ENCODE data around the gene PTP4A2.
"Not testable (repeated sequence)": the region's sequence is repeated elsewhere in the genome, so short reads cannot be mapped to it uniquely, and the experiment has no call there.

PTP4A2 gene

GRCh38 chr1:31949862-31950261 is 11.7 kb upstream of the PTP4A2 start:
- no peak for DNase-seq

GRCh38 chr1:31945677-31946076 is 7.5 kb upstream of the PTP4A2 start:
- not testable (repeated sequence) for DNase-seq

DNA sequence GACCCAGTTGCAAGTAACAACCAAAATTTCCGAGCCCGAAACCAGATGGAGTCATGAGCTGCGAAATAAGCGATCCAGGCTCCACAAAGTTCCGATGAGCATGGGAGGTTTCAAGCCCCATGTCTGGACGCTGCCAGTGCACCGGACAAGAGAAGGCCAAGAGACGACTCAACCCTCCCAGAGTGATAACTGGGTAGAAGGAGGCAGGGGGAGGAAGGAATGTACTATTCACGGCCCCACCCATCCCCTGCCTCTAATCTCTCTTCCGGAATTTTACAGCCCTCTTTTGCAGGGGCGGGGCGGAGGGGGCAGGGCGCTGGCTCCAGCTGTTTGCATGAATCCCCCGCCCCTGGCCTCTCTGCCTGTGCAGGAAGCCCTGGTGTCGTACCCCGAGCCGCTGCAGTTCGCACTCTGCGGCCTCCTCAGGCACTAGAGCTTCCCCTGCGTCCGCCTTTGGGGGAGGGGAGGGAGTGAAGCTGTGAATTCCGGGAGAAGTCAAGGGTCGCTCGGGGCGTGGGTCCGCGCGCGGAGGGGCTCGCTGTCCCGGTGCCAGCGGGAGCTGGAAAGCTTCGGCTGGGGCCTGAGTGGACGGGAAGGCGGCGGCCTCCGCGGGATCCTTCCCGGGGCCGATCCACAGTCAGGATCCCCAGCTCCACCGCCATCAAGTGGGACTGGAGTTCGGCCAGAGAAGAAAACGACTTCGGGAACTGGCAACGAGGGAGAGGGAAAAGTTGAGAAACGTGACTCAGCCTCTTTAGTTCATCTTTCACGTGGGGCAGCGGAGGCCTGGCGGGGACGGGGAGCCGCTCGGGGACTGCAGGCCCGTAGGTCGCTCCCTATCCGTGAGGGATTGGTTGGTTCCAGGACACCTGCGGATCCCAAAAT is 6.3 kb upstream of the PTP4A2 start:
- no peak for DNase-seq

GRCh38 chr1:31943546-31944184 is 5.5 kb upstream of the PTP4A2 start:
- no peak for DNase-seq

- DNase-seq: not testable (repeated sequence)
Measured at GRCh38 chr1:31942061-31942460, 3.9 kb upstream of the PTP4A2 start.

- DNase-seq: peak; percentile 32
Measured at GRCh38 chr1:31939484-31940329, 1.5 kb upstream of the PTP4A2 start.

GRCh38 chr1:31937300-31938183 is 626 bp downstream of the PTP4A2 start:
- no peak for DNase-seq

DNA sequence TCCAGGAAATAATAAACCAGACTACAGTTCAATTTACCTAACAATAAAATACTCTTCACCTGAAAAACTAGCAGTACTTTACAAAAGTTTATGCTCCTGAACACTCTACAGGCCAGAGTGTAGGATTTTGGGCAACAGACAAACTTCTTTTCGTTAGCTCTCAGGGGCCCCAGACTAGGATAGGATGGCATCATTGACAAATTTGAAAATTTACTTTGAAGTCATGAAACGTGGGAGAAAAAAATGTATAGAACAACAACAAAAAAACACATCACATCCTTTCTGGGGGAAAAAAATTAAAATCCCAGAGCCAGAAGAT is 1.2 kb downstream of the PTP4A2 start:
- DNase-seq: no peak

- DNase-seq: no peak
Measured at GRCh38 chr1:31936278-31936980, 1.7 kb downstream of the PTP4A2 start.

DNA sequence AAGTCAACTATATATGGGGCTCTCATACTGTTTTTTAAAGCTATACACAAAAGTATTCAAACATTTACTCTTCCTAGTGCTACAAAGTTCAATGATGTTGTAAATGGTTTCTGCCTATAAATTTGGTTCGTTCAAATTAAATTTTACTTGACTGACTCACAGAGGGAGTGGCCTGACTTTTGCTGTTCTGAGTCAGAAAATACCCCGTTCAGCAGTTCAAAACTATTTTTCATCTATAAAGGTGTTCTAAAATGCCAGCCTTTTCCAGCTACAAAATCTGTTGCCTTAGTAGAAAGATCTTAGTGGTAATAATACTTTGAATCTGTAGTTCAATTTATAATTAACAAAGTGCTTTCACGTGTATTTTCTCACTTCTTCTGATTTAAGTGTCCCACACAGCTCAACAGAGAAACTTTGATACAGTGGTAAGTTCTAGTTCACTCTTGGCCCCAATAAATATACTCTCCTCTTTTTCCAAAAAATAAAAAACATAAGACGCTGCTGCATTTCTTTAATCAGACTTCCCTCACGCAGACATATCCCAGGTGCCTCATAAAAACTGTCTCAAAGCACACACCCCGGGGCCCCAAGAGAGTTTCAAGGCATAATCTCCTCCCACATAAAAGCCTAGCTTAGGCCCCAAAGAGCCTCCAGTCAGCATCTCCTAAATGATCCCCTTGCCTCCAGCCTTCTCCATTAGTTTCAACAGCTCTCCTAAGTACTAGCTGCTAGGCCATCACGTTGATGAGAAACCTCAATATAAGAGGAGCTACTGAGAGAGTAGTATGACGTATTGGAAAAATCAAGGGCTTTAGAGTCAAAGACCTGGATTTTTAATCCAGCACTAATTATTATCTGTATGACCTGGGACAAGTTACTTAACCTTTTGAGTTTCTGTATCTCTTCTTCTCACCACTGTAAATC is 3.2 kb downstream of the PTP4A2 start:
- DNase-seq: no peak

GRCh38 chr1:31932491-31933316 is 5.5 kb downstream of the PTP4A2 start:
- DNase-seq: no peak

DNA sequence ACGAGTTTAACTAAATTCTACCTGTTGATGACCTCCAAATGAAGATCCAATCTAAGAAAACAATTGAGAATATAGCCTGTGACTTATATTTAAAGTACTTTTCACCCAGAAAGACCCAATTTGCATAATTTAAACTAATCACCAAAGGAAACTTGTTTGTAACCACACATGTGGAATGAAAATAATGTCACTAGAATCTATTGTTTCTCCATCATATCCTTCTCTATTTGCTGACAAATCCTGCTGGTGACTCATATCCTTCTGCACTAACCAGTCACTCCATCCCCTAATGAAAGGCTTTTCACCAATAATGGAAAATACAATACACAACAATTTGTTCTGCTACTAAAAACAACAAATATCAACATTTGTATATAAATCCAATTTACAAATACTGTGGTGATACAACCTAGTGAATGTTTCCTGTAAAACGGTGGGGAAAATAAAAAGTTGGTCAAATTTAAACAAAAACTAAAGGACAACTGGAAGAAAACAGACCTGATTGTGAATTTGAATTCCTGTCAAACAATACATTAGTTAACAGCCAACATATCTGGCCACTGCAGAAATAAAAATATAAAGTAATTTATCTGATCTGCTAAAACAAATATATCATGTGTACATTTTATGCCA is 6.5 kb downstream of the PTP4A2 start:
- no peak for DNase-seq

GRCh38 chr1:31930836-31931592 is 7.2 kb downstream of the PTP4A2 start:
- no peak for DNase-seq

DNA sequence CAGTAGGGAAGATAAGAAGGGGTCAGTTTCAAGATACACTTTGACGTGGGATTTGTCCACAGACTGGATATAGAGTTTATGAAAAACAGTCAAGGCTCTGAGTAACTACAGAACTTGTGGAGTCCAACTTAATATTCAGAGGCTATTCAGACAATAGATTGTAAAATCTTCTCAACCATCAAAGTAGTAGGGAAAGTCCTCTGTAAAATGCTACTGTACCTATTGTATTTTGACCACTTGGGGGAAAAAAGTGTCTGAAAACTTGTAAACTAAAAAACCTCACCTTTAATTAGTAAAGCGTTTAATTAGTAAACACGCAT is 10.5 kb downstream of the PTP4A2 start:
- DNase-seq: no peak

DNA sequence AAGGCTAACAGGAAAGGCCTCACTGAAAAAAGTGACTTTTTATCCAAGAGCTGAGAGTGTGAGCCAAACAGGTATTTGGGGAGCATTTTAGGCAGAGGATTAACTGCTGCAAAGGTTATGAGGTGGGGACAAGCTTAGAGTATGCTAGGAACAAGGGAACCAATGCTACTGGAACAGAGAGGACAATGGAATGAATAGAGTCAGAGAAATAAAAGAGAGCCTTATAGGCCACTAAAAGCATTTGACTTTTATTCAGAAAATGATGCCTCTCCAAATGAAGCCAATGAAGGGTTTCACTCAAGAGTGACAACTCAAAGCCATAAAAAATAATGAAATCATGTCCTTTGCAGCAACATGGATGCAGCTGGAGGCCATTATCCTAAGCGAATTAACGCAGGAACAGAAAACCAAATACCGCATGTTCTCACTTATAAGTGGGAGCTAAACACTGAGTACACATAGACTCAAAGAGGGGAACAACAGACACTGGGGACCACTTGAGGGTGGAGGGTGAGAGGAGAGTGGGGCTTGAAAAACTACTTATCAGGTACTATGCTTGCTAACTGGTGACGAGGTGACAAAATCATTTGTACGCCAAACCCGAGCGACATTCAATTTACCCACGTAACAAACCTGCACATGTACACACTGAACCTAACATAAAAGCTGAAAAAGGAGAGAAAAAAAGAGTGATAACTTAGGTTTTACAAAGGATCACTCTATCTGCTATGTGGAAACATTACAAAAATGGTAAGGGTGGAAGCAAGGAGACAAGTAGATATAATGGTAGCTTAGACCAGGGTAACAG is 11.1 kb downstream of the PTP4A2 start:
- no peak for DNase-seq

GRCh38 chr1:31926252-31926651 is 11.9 kb downstream of the PTP4A2 start:
- no peak for DNase-seq

DNA sequence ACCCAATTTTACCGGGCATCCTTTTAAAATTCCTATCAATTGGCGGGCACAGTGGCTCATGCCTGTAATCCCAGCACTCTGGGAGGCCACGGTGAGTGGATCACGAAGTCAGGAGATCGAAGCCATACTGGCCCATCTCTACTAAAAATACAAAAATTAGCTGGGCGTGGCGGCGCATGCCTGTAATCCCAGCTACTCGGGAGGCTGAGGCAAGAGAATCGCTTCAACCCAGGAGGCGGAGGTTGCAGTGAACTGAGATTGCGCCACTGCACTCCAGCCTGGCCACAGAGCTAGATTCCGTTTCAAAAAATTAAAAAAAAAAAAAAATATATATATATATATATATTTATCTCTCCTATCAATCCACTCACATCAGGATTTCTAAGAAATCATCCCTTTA is 12.3 kb downstream of the PTP4A2 start:
- DNase-seq: not testable (repeated sequence)

DNA sequence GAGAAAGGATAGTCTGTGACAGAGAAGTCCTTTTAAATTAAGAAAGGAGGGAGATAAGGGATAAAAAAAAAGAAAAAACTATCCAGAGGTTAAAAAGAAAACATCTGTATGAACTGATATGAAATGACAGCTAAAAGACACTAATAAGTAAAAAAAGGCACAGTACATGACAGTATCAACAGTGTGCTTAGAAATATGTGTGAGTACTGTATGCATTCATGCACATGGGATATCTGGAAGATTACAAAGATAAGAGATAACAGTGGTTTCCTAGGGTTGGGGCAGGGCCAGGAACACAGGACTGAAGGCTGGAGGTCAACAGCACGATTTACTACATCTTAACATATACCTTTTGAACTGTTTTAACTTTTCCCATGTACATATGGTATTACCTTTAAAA is 13.3 kb downstream of the PTP4A2 start:
- no peak for DNase-seq

All from NCI-H510A treated with DMSO at 0.1 percent for 48 hours (cell line).